ENCODE data around the gene PTPRN2. TPM values are rescaled to one million over a fixed set of nuclear protein-coding genes. Genes with fewer than 3 reads are reported as not detected.

Gene PTPRN2
- total RNA-seq, 2 donors from 2014 or later = 26.1 to 55.5 TPM

DNA sequence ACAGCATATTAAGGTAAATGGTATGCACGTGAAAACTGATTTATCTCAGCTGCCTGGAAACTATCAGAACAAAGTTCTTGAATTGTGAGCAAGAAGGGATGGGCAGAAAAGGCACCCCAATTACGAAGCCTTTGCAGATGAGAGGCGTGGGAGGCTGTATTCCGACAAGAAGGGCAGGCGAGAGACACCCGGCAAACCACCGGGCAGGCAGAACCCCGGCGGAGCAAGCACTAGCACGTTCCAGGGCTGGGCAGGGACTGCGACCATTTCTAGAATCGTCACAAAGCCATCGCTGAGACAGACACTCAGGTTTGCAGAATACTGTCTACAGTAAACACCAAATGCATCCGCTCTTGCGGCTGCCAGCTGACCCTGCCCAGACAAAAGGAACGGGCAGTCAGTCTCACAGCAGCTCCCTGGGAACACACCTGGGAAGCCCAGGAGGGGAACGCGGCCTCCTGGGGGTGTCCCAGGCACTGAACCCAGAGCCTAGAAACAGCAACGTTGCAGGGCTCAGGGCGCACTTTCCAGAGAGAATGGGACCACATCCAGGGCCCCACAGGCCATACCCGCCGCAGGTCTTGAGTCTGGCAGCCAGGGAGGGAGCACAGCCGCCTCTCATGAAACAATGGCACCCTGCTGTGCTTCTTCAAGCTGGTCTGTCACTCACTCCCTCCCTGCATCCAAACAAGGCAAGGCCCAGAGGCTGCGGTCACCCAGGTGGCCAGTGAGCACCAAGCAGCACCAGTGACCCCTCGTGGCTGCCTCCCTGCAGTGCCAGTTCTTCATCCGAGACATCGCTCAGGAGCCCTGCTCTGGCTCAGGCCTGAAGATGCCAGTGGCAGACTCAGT lies 261.9 kb downstream of the PTPRN2 start:
- no peaks in the 10 kb centered on the region for H3K9me3 ChIP-seq
- TF ChIP-seq CTCF (IDR thresholded peaks at IDR 0.05) (peak in 3 of 4 experiments; percentile 28 to 73 (median 50)), POLR2AphosphoS5 (IDR thresholded peaks at IDR 0.05) (no peak)
- H3K27me3 ChIP-seq (replicated peaks; ENCODE audit: insufficient read depth) = no peaks in the 10 kb centered on the region
- H3K27ac ChIP-seq = peak overlapping the region in 1 of 2 donors; percentile 38
- no peaks in the 10 kb centered on the region for H3K36me3 ChIP-seq
- intact Hi-C loops (cut with DNase I) = no loop called here
- H3K4me3 ChIP-seq = no peak overlapping the region
- no peaks in the 10 kb centered on the region for H3K4me1 ChIP-seq (replicated peaks)
- WGBS = 31% methylated on average over 26 of the region's 27 CpGs
- DNase-seq (ENCODE audit: low spot score) = peak; percentile 45

DNA sequence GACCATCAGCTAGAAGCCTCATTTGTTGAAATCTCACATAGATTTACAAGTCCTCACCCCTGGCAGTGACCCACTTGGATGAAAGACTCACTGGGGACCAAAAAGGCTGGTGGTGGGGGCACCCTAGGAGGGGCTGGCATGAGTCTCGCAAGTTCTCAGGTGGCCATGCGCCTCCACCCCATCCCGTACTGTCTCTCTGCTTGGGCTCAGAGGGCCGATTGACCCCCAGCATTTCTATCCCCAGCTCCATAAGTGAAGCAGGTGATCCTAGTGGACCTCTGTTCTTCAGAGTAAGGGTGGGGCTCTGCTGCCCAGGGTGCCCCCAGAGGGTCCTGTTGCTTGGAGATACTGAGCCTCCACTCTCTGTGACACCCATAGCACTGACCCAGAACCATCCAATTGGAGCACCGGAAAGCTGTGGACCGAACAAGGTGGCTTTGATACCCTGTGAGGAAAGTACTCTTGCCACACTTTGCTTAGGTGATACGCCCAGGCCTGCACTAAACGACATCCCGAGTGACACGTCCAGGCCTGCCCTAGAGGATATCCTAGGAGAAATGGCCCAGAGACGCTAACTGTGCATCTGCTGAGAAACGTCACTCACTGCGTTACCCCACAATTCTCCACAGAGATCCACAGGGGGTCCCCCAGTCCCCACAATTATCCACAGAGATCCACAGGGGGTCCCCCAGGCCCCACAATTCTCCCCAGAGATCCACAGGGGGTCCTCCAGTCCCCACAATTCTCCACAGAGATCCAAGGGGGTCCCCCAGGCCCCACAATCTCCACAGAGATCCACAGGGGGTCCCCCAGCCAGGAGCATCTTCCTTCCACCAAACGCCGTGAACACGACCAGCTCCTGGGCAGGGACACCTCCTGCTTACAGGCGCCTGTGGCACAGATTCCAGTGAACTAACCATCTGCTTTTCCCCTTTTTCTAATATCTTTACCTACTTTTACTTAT lies 262.9 kb downstream of the PTPRN2 start:
- DNase-seq (ENCODE audit: low spot score) = peak; percentile 29
- intact Hi-C loops (cut with DNase I) = no loop called here

GRCh38 chr7:158323741-158324396 lies 263.8 kb downstream of the PTPRN2 start:
- H3K4me3 ChIP-seq = no peak overlapping the region
- no peaks in the 10 kb centered on the region for H3K9me3 ChIP-seq
- H3K27me3 ChIP-seq (replicated peaks; ENCODE audit: insufficient read depth) = no peaks in the 10 kb centered on the region
- no peaks in the 10 kb centered on the region for H3K4me1 ChIP-seq (replicated peaks)
- no peaks in the 10 kb centered on the region for H3K36me3 ChIP-seq
- intact Hi-C loops (cut with DNase I) = no loop called here
- TF ChIP-seq POLR2AphosphoS5 (IDR thresholded peaks at IDR 0.05) (no peak), CTCF (IDR thresholded peaks at IDR 0.05) (no peak), POLR2A (IDR thresholded peaks at IDR 0.05) (no peak)
- DNase-seq (ENCODE audit: low spot score) = no peak
- WGBS = 87% methylated on average over 21 of the region's 21 CpGs
- no peak overlapping the region for H3K27ac ChIP-seq

More for the DNA sequence above, 262.9 kb downstream of the PTPRN2 start:
- Histone ChIP-seq H3K36me3 (no peaks in the 10 kb centered on the region), H3K4me1 (replicated peaks) (no peaks in the 10 kb centered on the region), H3K27me3 (replicated peaks; ENCODE audit: insufficient read depth) (no peaks in the 10 kb centered on the region), H3K27ac (no peak overlapping the region), H3K4me3 (no peak overlapping the region), H3K9me3 (no peaks in the 10 kb centered on the region)
- no peak for TF ChIP-seq CTCF (IDR thresholded peaks at IDR 0.05)
- no peak for TF ChIP-seq POLR2A (IDR thresholded peaks at IDR 0.05)
- 70% methylated on average over 17 of the region's 17 CpGs for WGBS

GRCh38 chr7:158322616-158323530 lies 264.8 kb downstream of the PTPRN2 start:
- no peaks in the 10 kb centered on the region for H3K9me3 ChIP-seq
- intact Hi-C loops (cut with DNase I) = no loop called here
- no peaks in the 10 kb centered on the region for H3K4me1 ChIP-seq (replicated peaks)
- H3K27me3 ChIP-seq (replicated peaks; ENCODE audit: insufficient read depth) = no peaks in the 10 kb centered on the region
- H3K4me3 ChIP-seq = no peak overlapping the region
- no peak for DNase-seq (ENCODE audit: low spot score)
- no peak overlapping the region for H3K27ac ChIP-seq
- no peaks in the 10 kb centered on the region for H3K36me3 ChIP-seq
- 66% methylated on average over 13 of the region's 13 CpGs for WGBS
- TF ChIP-seq POLR2AphosphoS5 (IDR thresholded peaks at IDR 0.05) (no peak), CTCF (IDR thresholded peaks at IDR 0.05) (no peak), POLR2A (IDR thresholded peaks at IDR 0.05) (no peak)
